Activated CD4-positive, alpha-beta memory T cell treated with anti-CD3 and anti-CD28 coated beads, Interleukin-2, amount 10 ng/mL, durations not matched to agents 7 days and 5 days (primary cell): ENCODE measurements around the gene HARBI1. TPM values are rescaled to one million over a fixed set of nuclear protein-coding genes. Genes with fewer than 3 reads are reported as not detected.
A peak's percentile ranks its signal among the peaks of the same experiment; 100 is the strongest.
"Not testable (repeated sequence)": the region's sequence is repeated elsewhere in the genome, so short reads cannot be mapped to it uniquely, and the experiment has no call there.

Source experiments
- CTCF ChIA-PET: fragments of 350-600 bp; sonication (Branson Sonifier 250); formaldehyde crosslinking; loops from one replicate; lab custom pipeline; 2021; ENCODE audit warnings: antibody characterized with exemption, inconsistent platforms; lab: Charles Lee
- POLR2A ChIA-PET: fragments of 350-600 bp; sonication (Branson Sonifier 250); formaldehyde crosslinking; loops from one replicate; lab custom pipeline; 2021; ENCODE audit warnings: antibody characterized with exemption; lab: Charles Lee
- DNase-seq: peaks from one replicate; pipeline ENCODE4 v3.0.0-alpha.2; 2020
- H3K27ac Mint-ChIP-seq: one replicate; pipeline ENCODE4 v1.8.0; 2021; ENCODE audit warnings: mild to moderate bottlenecking, mixed read lengths
- H3K27me3 Mint-ChIP-seq: one replicate; pipeline ENCODE4 v1.8.0; 2021; ENCODE audit warnings: mixed read lengths
- H3K36me3 Mint-ChIP-seq: one replicate; pipeline ENCODE4 v1.8.0; 2021; ENCODE audit warnings: low read depth, mixed read lengths
- H3K4me1 Mint-ChIP-seq: one replicate; pipeline ENCODE4 v1.8.0; 2021; ENCODE audit warnings: mixed read lengths
- H3K4me3 Mint-ChIP-seq: one replicate; pipeline ENCODE4 v1.8.0; 2021; ENCODE audit warnings: mild to moderate bottlenecking, mixed read lengths
- H3K9me3 Mint-ChIP-seq: one replicate; pipeline ENCODE4 v1.8.0; 2021; ENCODE audit warnings: mixed read lengths
- total RNA-seq, 2 experiments: library from RNA; stranded (reverse); gene quantifications; one replicate each; pipeline ENCODE4 v1.2.3, GENCODE V29; 2021

The HARBI1 gene
- total RNA-seq, 2 experiments from 2014 or later: 5.6 to 7.3 TPM

- ChIA-PET POLR2A (interaction anchor here (0.6 kb wide), 1 partner anchor 107 kb away, joined by 3 read pairs; no protein-coding TSS in a partner anchor), CTCF (interaction anchor here (0.7 kb wide), 1 partner anchor 269 kb away, joined by 3 read pairs; no protein-coding TSS in a partner anchor)
- no peak for DNase-seq
- Mint-ChIP-seq H3K27ac (no peak overlapping the region), H3K9me3 (no peaks in the 10 kb centered on the region), H3K4me1 (peaks cover 40% of the 10 kb centered on the region), H3K27me3 (no peaks in the 10 kb centered on the region), H3K4me3 (no peak overlapping the region), H3K36me3 (peaks cover 24% of the 10 kb centered on the region)
These were observed 28.1 kb downstream of the HARBI1 start for GRCh38 chr11:46588915-46589314.

DNA sequence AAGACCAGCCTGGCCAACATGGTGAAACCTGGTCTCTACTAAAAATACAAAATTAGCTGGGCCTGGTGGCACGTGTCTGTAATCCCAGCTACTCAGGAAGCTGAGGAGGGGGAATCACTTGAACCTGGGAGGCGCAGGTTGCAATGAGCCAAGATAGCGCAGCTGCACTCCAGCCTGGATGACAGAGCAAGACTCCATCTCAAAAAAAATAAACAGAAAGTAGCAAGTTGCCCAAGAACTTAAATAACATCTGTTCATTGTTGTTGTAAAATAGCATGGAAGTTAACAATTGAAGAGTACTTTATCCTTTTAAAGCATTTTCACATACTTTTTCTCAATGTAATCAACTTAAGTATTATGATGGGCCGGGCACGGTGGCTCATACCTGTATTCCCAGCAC, 28.9 kb downstream of the HARBI1 start:
- no peak for DNase-seq
- CTCF ChIA-PET: interaction anchor here (0.7 kb wide), 1 partner anchor 10 kb away, joined by 3 read pairs; no protein-coding TSS in a partner anchor
- H3K27ac Mint-ChIP-seq: no peak overlapping the region
- no peak overlapping the region for H3K4me3 Mint-ChIP-seq
- H3K27me3 Mint-ChIP-seq: no peaks in the 10 kb centered on the region
- H3K9me3 Mint-ChIP-seq: no peaks in the 10 kb centered on the region
- peaks cover 38% of the 10 kb centered on the region for H3K4me1 Mint-ChIP-seq
- H3K36me3 Mint-ChIP-seq: peaks cover 23% of the 10 kb centered on the region
- POLR2A ChIA-PET: interaction anchor here (1.0 kb wide), 1 partner anchor 8 kb away, joined by 4 read pairs; no protein-coding TSS in a partner anchor

DNA sequence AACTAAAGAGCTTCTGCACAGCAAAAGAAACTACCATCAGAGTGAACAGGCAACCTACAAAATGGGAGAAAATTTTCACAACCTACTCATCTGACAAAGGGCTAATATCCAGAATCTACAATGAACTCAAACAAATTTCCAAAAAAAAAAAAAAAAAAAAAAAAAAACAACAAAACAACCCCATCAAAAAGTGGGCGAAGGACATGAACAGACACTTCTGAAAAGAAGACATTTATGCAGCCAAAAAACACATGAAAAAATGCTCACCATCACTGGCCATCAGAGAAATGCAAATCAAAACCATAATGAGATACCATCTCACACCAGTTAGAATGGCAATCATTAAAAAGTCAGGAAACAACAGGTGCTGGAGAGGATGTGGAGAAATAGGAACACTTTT, 33.5 kb downstream of the HARBI1 start:
- H3K4me3 Mint-ChIP-seq, H3K9me3 Mint-ChIP-seq, DNase-seq, CTCF ChIA-PET, H3K27ac Mint-ChIP-seq, H3K27me3 Mint-ChIP-seq, POLR2A ChIA-PET, H3K4me1 Mint-ChIP-seq: not testable (repeated sequence)
- peaks cover 41% of the 10 kb centered on the region for H3K36me3 Mint-ChIP-seq

DNA sequence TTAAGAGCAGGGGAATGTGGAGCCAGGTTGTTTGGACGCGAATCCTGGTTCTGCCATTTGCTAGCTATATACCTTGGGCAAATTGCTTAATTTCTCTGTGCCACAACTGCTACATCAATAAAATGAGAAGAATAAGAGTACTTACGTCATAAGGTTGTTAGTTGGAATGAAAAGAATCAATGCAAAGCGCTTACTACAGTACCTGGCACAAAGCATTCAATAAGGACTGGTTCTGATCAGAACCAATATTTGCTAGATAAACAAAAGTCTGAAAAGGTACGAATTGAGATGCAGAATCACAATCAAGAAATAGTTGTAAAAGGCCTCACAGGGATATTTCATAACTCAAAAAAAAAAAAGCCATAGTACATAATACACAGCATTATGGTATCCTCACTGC, 34.4 kb downstream of the HARBI1 start:
- H3K36me3 Mint-ChIP-seq: peaks cover 36% of the 10 kb centered on the region
- CTCF ChIA-PET: no interaction called here
- no peaks in the 10 kb centered on the region for H3K9me3 Mint-ChIP-seq
- no peak for DNase-seq
- peaks cover 7% of the 10 kb centered on the region for H3K4me1 Mint-ChIP-seq
- H3K4me3 Mint-ChIP-seq: no peak overlapping the region
- POLR2A ChIA-PET: no interaction called here
- H3K27me3 Mint-ChIP-seq: no peaks in the 10 kb centered on the region
- no peak overlapping the region for H3K27ac Mint-ChIP-seq

- POLR2A ChIA-PET: no interaction called here
- Mint-ChIP-seq H3K4me3 (no peak overlapping the region), H3K9me3 (no peaks in the 10 kb centered on the region), H3K4me1 (peaks cover 20% of the 10 kb centered on the region), H3K27ac (no peak overlapping the region), H3K36me3 (peaks cover 29% of the 10 kb centered on the region), H3K27me3 (no peaks in the 10 kb centered on the region)
- CTCF ChIA-PET: no interaction called here
- DNase-seq: no peak
These were observed 40.0 kb downstream of the HARBI1 start for GRCh38 chr11:46577058-46577457.

GRCh38 chr11:46574656-46575055, 42.4 kb downstream of the HARBI1 start:
- H3K4me1 Mint-ChIP-seq: peaks cover 26% of the 10 kb centered on the region
- no peak for DNase-seq
- no peaks in the 10 kb centered on the region for H3K9me3 Mint-ChIP-seq
- ChIA-PET CTCF (interaction anchor here (0.7 to 1.0 kb wide), 2 partner anchors 45 to 267 kb away, joined by 3 read pairs; no protein-coding TSS in a partner anchor), POLR2A (no interaction called here)
- no peaks in the 10 kb centered on the region for H3K27me3 Mint-ChIP-seq
- no peak overlapping the region for H3K4me3 Mint-ChIP-seq
- H3K27ac Mint-ChIP-seq: no peak overlapping the region
- H3K36me3 Mint-ChIP-seq: peaks cover 19% of the 10 kb centered on the region

- POLR2A ChIA-PET: interaction anchor here (1.4 to 2.6 kb wide), 3 partner anchors 10 to 46 kb away, joined by 3 to 19 read pairs (median 11); partner anchors contain the start of genes AMBRA1, ATG13 and HARBI1
- no peak overlapping the region for H3K27ac Mint-ChIP-seq
- peaks cover 21% of the 10 kb centered on the region for H3K4me1 Mint-ChIP-seq
These were observed 46.1 kb downstream of the HARBI1 start for GRCh38 chr11:46570790-46571398.

GRCh38 chr11:46565232-46565840, 51.7 kb downstream of the HARBI1 start:
- ChIA-PET CTCF (no interaction called here), POLR2A (no interaction called here)
- no peak overlapping the region for H3K27ac Mint-ChIP-seq

More at GRCh38 chr11:46570790-46571398, 46.1 kb downstream of the HARBI1 start:
- Mint-ChIP-seq H3K4me3 (no peak overlapping the region), H3K36me3 (peaks cover 13% of the 10 kb centered on the region), H3K27me3 (no peaks in the 10 kb centered on the region), H3K9me3 (no peaks in the 10 kb centered on the region)
- CTCF ChIA-PET: interaction anchor here (1.0 to 1.3 kb wide), 4 partner anchors 11 to 33 kb away, joined by 3 to 5 read pairs (median 4); no protein-coding TSS in a partner anchor
- no peak for DNase-seq

GRCh38 chr11:46564459-46564858, 52.6 kb downstream of the HARBI1 start:
- H3K9me3 Mint-ChIP-seq: no peaks in the 10 kb centered on the region
- no peak overlapping the region for H3K4me3 Mint-ChIP-seq
- CTCF ChIA-PET: no interaction called here
- H3K36me3 Mint-ChIP-seq: peaks cover 7% of the 10 kb centered on the region
- H3K27me3 Mint-ChIP-seq: no peaks in the 10 kb centered on the region
- no peak overlapping the region for H3K27ac Mint-ChIP-seq
- no peak for DNase-seq
- POLR2A ChIA-PET: no interaction called here
- peaks cover 32% of the 10 kb centered on the region for H3K4me1 Mint-ChIP-seq

More at GRCh38 chr11:46565232-46565840, 51.7 kb downstream of the HARBI1 start:
- H3K4me1 Mint-ChIP-seq: peaks cover 24% of the 10 kb centered on the region
- no peak for DNase-seq
- no peak overlapping the region for H3K4me3 Mint-ChIP-seq
- no peaks in the 10 kb centered on the region for H3K9me3 Mint-ChIP-seq
- no peaks in the 10 kb centered on the region for H3K27me3 Mint-ChIP-seq
- H3K36me3 Mint-ChIP-seq: peaks cover 7% of the 10 kb centered on the region

- CTCF ChIA-PET: interaction anchor here (1.1 kb wide), 1 partner anchor 73 kb away, joined by 4 read pairs; no protein-coding TSS in a partner anchor
- H3K27ac Mint-ChIP-seq: no peak overlapping the region
These were observed 54.5 kb downstream of the HARBI1 start for GRCh38 chr11:46562527-46562926.

DNA sequence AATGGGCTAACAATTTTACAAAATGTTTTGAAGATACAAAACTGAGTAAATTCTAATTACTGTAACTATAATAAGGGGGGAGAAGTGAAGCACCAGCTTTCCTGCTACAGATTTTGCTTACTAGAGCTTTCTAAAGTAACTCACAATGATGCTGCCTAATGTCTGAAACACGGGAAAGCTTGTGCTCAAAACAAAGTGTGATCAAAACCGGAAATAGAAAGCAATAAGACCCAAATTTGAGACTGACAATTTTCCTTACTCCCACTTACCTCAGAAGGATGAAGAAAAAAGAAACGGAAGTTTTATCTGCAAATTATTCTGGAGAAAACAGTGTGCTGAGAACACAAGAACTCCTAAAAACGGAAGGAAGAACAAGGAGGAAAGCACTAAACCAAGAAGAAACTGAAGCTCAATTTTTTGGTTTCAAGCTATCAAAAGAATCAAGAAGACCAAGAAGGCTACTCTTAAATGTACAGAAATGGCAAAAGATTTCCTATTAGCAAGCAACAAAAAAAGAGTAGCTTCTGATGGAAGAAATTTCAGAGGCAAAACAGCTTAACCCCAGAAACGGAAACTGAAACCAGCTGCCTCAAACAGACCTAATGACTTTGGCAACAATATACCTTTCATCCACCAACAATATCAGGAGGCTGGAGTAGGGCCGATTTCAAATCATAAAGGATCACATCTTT, 56.6 kb downstream of the HARBI1 start:
- Mint-ChIP-seq H3K27ac (peak overlapping the region; percentile 96), H3K36me3 (peaks cover 7% of the 10 kb centered on the region), H3K4me3 (peak overlapping the region; percentile 95), H3K9me3 (no peaks in the 10 kb centered on the region), H3K4me1 (peaks cover 56% of the 10 kb centered on the region), H3K27me3 (no peaks in the 10 kb centered on the region)
- CTCF ChIA-PET: interaction anchor here (1.3 to 2.8 kb wide), 6 partner anchors 10 to 56 kb away, joined by 3 to 24 read pairs (median 8); partner anchors contain the start of genes AMBRA1, ATG13 and HARBI1
- POLR2A ChIA-PET: interaction anchor here (0.7 to 2.7 kb wide), 9 partner anchors 11 to 688 kb away, joined by 3 to 23 read pairs (median 4); partner anchors contain the start of genes ACP2, AMBRA1, ATG13 and HARBI1
- DNase-seq: peak; percentile 27

More at GRCh38 chr11:46562527-46562926, 54.5 kb downstream of the HARBI1 start:
- Mint-ChIP-seq H3K4me1 (peaks cover 43% of the 10 kb centered on the region), H3K9me3 (no peaks in the 10 kb centered on the region), H3K4me3 (no peak overlapping the region), H3K27me3 (no peaks in the 10 kb centered on the region), H3K36me3 (peaks cover 5% of the 10 kb centered on the region)
- DNase-seq: no peak
- POLR2A ChIA-PET: no interaction called here

DNA sequence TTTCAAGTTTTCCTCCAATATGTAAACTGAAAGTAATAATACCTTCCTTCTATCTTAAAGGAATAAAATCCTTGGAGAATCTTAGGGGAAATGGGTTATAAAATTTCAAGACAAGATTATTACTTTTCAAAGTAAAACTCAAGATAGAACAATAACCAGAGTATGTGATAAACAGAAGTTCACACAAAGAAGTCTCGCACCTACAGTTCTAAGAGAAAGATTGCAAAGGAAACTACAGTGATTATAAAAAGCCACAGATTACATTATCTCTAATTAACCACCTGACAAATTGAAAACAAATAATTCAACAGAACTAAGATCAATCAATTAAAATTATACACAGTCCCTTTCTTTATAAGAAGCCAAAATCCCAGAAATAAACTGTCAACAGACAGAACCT, 57.2 kb downstream of the HARBI1 start:
- peak overlapping the region; percentile 95 for H3K4me3 Mint-ChIP-seq
- no peak for DNase-seq
- H3K27ac Mint-ChIP-seq: peak overlapping the region; percentile 96
- POLR2A ChIA-PET: interaction anchor here (0.8 to 2.7 kb wide), 5 partner anchors 11 to 58 kb away, joined by 3 to 23 read pairs (median 18); partner anchors contain the start of genes AMBRA1, ATG13 and HARBI1
- CTCF ChIA-PET: interaction anchor here (1.3 to 2.8 kb wide), 6 partner anchors 11 to 57 kb away, joined by 3 to 24 read pairs (median 8); partner anchors contain the start of genes AMBRA1, ATG13 and HARBI1
- no peaks in the 10 kb centered on the region for H3K9me3 Mint-ChIP-seq
- H3K27me3 Mint-ChIP-seq: no peaks in the 10 kb centered on the region
- peaks cover 63% of the 10 kb centered on the region for H3K4me1 Mint-ChIP-seq
- peaks cover 7% of the 10 kb centered on the region for H3K36me3 Mint-ChIP-seq
